HPDE6-E6E7 (cell line): ENCODE measurements around the gene TRIO.

Experiments used
- DNase-seq: peaks from one replicate; pipeline ENCODE4 v3.0.0; 2011; ENCODE audit warnings: missing footprints; ENCODE audit errors: extremely low spot score

The TRIO gene

GRCh38 chr5:14453481-14453880 is 310.3 kb downstream of the TRIO start:
- no peak for DNase-seq

- DNase-seq = no peak
Observed at GRCh38 chr5:14455814-14456321, 312.7 kb downstream of the TRIO start.

GRCh38 chr5:14457476-14457875 is 314.3 kb downstream of the TRIO start:
- DNase-seq = no peak

- DNase-seq = no peak
Observed at GRCh38 chr5:14458414-14458813, 315.3 kb downstream of the TRIO start.

GRCh38 chr5:14460844-14461398 is 317.8 kb downstream of the TRIO start:
- no peak for DNase-seq

GRCh38 chr5:14462681-14463080 is 319.5 kb downstream of the TRIO start:
- no peak for DNase-seq

- peak; percentile 63 for DNase-seq
Observed at GRCh38 chr5:14463629-14464028, 320.5 kb downstream of the TRIO start.

GRCh38 chr5:14464096-14464495 is 321.0 kb downstream of the TRIO start:
- DNase-seq = no peak

- DNase-seq = no peak
Observed at GRCh38 chr5:14464671-14465070, 321.5 kb downstream of the TRIO start.

GRCh38 chr5:14465116-14465515 is 322.0 kb downstream of the TRIO start:
- no peak for DNase-seq

- no peak for DNase-seq
Observed at GRCh38 chr5:14465776-14466175, 322.6 kb downstream of the TRIO start.

GRCh38 chr5:14467251-14467650 is 324.1 kb downstream of the TRIO start:
- no peak for DNase-seq

- DNase-seq = no peak
Observed at GRCh38 chr5:14467886-14468285, 324.7 kb downstream of the TRIO start.

GRCh38 chr5:14469551-14470377 is 326.6 kb downstream of the TRIO start:
- DNase-seq = no peak

GRCh38 chr5:14471507-14471906 is 328.4 kb downstream of the TRIO start:
- no peak for DNase-seq

- no peak for DNase-seq
Observed at GRCh38 chr5:14472986-14473567, 329.9 kb downstream of the TRIO start.

GRCh38 chr5:14475045-14475444 is 331.9 kb downstream of the TRIO start:
- DNase-seq = peak; percentile 54

- peak; percentile 54 for DNase-seq
Observed at GRCh38 chr5:14476786-14477435, 333.8 kb downstream of the TRIO start.

- DNase-seq = no peak
Observed at GRCh38 chr5:14479143-14479696, 336.1 kb downstream of the TRIO start.

- DNase-seq = no peak
Observed at GRCh38 chr5:14481349-14481748, 338.2 kb downstream of the TRIO start.

GRCh38 chr5:14482085-14482484 is 338.9 kb downstream of the TRIO start:
- DNase-seq = no peak
